ENCODE results near the gene DOCK3. TPM values are rescaled to one million over a fixed set of nuclear protein-coding genes. Genes with fewer than 3 reads are reported as not detected.
"Not testable (repeated sequence)": the region's sequence is repeated elsewhere in the genome, so short reads cannot be mapped to it uniquely, and the experiment has no call there.

The DOCK3 gene
- total RNA-seq, 1 experiment from 2014 or later: 2.2 TPM

DNA sequence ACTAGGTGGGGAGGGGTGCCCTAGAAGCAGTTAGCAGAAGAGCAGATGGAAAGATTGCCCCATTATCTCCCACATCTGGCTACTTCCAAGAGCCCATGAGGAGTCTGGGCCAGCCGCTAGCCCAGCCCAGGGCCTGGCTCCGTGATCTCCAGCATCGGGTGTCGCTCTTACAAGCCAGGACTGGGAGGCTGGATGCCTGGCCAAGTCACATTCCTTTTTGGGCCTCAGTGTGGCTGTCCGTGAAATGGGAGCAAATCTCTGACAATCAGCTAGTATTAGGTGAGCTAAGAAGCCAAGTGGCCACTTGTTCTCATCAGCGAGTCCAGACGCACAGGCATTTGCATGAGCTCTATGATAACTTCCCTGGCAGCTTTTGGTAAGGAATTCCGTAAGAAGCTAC, 23.3 kb upstream of the DOCK3 start:
- DNase-seq (ENCODE audit: extremely low read depth, low read depth): no peak

- DNase-seq (ENCODE audit: extremely low read depth, low read depth): no peak
Measured at GRCh38 chr3:50651920-50652529, 22.7 kb upstream of the DOCK3 start.

- DNase-seq (ENCODE audit: extremely low read depth, low read depth): no peak
Measured at GRCh38 chr3:50652709-50653108, 22.0 kb upstream of the DOCK3 start.

DNA sequence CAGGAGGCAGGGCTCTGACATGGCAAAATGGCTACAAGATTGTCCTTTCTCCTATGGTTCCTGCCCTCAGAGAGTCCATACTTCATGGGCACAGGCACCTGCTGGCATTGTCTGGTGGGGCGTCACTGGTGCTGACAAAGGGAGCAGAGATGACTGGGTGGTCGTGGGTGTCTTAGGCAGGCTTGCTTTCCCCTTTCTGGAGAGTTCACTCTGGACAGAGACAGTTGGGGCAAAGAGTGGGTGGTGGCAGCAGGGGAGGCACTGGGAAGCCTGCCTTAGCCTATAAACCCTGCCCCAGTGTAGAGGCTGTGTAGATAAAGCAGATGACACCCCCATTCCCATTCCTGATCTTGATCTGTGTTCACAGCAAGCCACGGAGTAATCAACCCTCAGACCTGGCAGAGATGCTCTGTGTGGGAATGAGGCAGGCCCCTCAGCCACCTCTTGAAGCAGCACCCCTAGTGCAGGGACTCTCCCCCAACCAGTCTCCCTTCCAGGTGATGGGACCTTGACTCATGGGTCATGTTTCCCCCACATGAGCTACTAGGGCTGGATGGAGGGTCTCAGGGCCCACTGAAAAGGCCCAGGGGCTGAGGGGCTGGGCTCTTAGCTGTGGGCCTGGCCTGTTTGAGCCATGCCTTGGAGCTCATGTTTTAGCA, 20.7 kb upstream of the DOCK3 start:
- DNase-seq (ENCODE audit: extremely low read depth, low read depth): no peak

DNA sequence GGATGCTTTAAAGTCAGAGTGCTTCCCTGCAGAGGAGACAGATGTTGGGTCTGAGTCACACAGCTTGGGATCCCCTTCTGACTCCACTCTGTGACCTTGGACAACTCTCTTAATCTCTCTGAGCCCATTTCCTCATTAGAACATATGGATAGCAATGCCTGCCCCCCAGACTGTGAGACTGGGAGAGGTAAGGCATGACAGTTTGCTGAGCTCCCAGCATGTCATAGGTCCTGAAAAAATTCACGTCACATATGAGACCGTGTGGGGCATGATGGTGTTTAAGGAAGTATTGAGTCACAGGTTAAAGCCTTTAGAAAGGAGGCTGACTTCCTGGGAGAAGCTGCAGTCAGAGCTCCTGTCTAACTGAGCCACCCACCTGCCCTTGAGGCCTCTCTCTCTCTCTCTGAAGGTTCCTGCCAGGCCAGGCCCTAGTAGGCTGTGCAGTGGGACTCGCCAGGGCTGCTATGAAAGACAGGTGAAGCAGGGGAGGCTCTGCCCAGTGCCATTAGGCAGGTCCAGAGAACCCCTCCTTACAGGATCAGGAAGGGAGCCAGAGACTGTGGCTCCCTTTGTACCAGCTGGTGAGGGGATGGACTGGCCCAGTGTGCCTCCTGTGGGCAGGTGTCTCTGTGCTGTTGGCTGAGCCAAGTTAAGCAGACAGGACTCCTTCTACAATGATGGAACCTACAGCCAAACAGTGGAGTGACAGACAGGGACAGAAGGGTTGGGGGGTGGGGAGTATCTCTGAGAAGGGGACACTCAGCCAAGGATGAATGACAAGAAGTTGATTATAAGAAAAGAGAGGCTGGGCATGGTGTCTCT, 19.5 kb upstream of the DOCK3 start:
- no peak for DNase-seq (ENCODE audit: extremely low read depth, low read depth)

DNA sequence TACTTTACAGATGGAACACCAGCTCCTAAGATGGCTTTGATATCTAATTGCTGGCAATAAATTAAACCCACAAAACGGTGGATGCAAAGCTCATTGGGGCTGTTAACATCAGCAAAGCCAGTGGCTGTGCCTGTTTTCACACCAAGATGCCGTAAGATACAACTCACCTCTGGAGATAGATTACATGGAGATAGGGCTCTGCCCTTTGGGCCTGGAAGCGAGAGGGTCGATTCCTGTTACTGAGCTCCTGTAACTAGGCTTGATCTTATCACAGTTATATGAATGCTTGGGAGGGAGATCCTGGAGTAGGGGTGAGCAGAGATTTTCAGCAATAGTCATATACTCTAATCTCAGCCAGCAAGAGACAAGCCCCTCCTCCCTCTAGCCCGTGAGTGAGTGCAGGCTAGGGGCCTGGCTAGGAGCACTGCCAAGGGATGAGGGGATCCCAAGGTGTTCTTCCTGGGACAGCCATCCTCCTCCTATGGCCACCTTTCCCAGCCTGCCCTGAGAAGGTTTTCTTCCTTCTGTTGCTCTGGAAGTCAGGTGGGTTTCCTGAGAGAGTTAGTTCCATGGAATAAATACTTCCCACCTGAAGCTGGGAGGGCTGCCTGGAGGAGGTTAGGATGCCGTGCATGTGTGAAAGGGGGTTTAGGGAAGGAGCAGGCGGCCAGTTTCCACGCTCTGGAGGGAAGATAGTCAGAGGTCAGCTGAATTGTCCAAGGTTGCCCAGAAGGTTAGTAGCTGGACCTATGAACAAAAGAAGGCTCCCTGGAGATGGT, 18.1 kb upstream of the DOCK3 start:
- no peak for DNase-seq (ENCODE audit: extremely low read depth, low read depth)

DNA sequence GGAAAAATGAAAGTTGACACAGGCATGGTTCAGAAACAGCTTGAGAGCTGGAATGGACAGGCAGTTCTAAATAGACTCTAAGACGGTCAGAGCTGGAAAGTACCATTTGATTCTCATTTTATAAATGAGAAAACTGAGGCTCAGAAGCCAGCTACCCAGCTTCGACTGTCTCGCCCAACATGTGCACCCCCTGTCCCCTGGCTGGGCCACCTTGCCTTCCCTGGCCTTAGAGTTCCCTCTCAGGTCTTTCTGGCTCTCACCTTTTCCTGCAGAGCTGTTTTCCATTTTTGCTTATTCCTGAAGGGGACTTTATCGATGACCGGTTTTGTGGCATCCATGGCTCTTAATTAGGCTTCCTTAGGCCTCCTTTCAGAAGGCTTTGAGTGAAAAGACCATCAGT, 17.3 kb upstream of the DOCK3 start:
- DNase-seq (ENCODE audit: extremely low read depth, low read depth): no peak

DNA sequence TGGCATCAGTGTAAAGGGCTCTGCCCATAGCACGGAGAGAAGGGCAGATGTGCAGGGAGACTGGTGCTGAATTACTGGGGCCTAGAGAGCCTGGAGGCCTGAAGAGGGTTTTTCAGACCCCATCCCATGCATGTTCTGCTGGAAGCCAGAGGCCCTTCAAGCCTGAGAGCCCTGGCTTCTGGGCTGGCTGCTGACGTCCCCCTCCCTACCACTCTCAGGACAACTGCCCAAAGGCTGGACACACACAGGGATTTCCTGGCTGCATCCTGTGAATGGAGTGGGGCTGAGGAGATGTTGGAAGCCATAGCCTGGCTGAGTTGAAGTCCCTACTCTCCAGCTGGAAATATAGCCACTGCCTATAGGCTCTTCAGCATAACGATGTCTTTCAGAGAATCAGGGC, 16.9 kb upstream of the DOCK3 start:
- no peak for DNase-seq (ENCODE audit: extremely low read depth, low read depth)

GRCh38 chr3:50658416-50658815, 16.3 kb upstream of the DOCK3 start:
- DNase-seq (ENCODE audit: extremely low read depth, low read depth): no peak

DNA sequence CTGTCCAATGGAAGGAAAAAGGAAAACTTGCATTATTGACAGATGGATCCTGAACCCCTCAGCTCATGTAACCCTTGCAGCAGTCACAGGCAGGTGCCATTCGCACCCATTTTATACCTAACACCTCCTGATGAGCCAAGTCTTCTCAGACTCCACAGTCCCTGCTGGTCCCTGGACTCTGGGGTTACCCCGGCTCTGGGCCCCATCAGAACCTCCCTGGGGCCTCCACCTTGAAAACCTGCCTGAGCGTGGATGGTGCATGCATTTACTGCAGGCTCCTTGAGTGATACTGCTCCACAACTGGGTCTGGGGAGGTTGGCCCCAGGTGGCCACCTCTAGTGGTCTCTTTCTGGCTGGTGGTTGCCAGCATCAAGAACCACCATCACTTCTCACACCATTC, 15.9 kb upstream of the DOCK3 start:
- no peak for DNase-seq (ENCODE audit: extremely low read depth, low read depth)

GRCh38 chr3:50660386-50660785, 14.3 kb upstream of the DOCK3 start:
- no peak for DNase-seq (ENCODE audit: extremely low read depth, low read depth)

- DNase-seq (ENCODE audit: extremely low read depth, low read depth): no peak
Measured at GRCh38 chr3:50661321-50661837, 13.3 kb upstream of the DOCK3 start.

DNA sequence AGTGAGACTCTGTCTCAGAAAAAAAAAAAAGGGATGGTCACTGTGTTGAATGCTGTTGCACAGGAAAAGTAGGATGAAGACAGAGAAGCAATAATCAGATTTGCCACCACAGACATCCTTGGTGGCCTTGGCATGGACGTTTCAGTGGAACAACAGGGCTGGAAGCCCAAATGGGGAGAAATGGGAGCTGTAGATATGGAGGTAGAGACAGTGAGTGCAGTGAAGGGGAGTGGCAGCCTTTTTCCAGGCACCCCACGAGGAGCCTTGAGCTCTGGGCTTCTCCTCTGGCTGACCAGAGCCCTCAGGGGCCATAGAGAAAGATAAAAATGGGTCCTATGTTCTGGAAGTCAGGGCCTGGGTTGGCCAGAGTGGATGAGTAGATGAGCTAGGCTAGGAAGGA, 12.3 kb upstream of the DOCK3 start:
- no peak for DNase-seq (ENCODE audit: extremely low read depth, low read depth)

DNA sequence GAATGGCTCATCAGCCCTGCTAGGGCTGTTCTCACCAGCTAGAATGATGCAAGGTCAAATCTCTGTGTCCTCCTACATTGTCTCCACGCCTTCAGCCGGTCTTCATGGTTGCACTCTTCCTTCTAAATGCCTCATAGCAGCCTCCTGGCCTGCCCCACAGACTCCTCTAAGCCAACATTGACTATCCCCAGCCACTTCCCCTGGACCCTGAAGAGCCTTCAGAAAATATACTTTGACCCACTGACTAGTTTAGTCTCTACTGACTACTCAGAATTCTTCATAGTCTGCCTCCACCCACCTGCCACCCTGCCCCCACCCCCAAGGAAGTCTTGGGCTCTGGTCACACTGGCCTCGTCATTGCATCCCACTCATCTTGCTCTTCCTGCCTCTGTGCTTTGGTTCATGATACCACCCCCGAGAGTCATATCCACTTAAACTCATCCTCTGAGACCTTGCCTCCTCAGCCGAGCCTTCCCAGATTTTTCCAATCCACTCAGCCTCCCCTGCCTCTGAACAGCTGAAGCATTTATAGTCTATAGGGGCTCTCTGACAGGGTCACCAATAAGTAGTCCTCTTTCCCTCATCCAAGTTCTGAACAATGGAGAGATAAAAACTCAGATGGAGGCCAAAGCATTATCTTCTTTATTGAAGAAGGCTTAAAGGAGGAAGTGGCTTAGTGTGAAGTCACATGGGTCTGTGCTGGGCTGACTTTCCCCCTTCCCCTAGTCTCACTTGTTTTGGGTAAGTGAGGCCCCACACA, 9.5 kb upstream of the DOCK3 start:
- DNase-seq (ENCODE audit: extremely low read depth, low read depth): no peak

DNA sequence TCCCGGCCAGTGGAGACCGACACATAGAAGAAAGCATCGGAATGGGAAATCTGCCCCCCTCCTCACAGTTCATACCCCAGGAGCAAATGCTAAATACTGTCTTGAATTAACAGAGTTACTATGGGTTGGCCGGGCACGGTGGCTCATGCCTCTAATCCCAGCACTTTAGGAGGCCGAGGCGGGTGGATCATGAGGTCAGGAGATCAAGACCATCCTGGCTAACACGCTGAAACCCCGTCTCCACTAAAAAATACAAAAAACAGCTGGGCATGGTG, 8.9 kb upstream of the DOCK3 start:
- DNase-seq (ENCODE audit: extremely low read depth, low read depth): not testable (repeated sequence)

GRCh38 chr3:50666837-50667236, 7.9 kb upstream of the DOCK3 start:
- no peak for DNase-seq (ENCODE audit: extremely low read depth, low read depth)

DNA sequence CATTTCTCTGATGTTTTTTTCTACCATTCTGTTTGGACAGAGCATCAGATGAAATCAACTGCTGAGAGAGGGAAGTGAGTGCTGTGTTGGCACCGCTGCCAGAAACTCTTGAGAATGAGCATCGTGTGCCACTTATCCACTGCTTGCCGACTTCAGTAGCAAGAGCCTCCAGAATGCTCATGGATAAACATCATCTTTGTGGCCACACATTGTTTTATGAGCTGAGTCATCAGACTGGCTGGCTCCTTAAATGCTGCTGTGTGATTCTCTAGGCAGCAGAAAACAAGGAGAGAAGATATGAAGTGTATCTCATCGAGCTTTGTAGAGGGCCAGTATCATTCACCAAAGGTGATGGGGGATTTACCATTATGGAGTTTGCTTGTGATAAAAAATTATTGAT, 3.4 kb upstream of the DOCK3 start:
- peak; percentile 26 for DNase-seq (ENCODE audit: extremely low read depth, low read depth)

DNA sequence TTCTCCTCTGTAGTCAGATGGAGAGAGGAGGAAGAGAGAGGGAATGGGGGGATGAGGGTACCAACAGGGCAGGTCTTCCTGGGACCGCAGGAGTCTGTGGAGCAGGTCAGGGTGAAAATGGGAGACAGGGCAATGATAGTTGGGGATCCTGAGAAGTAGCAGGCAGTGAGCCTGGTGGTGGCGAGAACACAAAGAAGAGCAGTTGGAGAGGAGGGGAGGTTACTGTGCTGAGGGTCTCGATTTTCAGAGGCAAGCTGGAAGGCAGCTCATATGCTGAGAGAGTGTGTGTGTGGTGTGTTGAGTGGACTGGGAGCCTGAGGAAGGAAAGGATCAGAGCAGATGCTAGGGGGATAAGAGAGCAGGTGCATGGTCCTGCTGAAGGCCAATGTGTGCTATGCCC, 2.1 kb upstream of the DOCK3 start:
- DNase-seq (ENCODE audit: extremely low read depth, low read depth): no peak

DNA sequence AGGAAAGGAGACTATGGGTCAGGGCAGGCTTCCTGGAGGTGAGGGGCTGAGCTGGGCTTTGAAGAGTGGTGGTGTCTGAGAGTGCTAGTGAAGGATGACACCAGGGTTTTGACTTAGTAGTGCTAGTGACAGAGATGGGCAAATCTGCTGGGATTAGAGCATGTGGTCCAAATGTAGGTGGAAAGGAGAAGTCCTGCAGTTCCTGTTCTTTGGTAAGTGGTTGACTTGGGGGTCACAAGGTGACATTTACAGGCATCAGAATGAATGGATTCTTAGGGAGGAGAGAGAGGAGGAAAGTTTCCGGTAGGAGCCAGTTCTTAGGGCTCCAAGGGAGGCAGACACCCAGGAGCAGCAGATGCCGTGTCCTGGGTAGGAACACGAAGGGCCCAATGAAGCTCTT, 796 bp upstream of the DOCK3 start:
- no peak for DNase-seq (ENCODE audit: extremely low read depth, low read depth)
